ENCODE results near the gene UPK1A. TPM values are rescaled to one million over a fixed set of nuclear protein-coding genes. Genes with fewer than 3 reads are reported as not detected.
A peak's percentile ranks its signal among the peaks of the same experiment; 100 is the strongest.

Gene UPK1A
- total RNA-seq, 1 experiment from 2014 or later: 1.6 TPM

GRCh38 chr19:35673121-35673804, 6.9 kb downstream of the UPK1A start:
- POLR2A ChIA-PET: interaction anchor here (0.9 to 1.0 kb wide), 2 partner anchors 29 kb away, joined by 3 to 5 read pairs; no protein-coding TSS in a partner anchor
- H3K4me3 Mint-ChIP-seq: peak overlapping the region; percentile 84
- ATAC-seq (peak; percentile 92), DNase-seq (ENCODE audit: low spot score) (peak; percentile 69)
- H3K36me3 Mint-ChIP-seq: no peaks in the 10 kb centered on the region
- H3K4me1 Mint-ChIP-seq: peaks cover 12% of the 10 kb centered on the region; the same call in 1 of the 2 replicates
- peak overlapping the region; percentile 96 for H3K27ac Mint-ChIP-seq
- CTCF ChIA-PET: interaction anchor here (0.5 to 1.8 kb wide), 15 partner anchors 8 to 320 kb away, joined by 3 to 16 read pairs (median 4); no protein-coding TSS in a partner anchor
- peaks cover 48% of the 10 kb centered on the region for H3K27me3 Mint-ChIP-seq (ENCODE audit: low read depth)
- no peaks in the 10 kb centered on the region for H3K9me3 Mint-ChIP-seq
- peak; percentile 39; the same call in 1 of the 2 replicates for TF ChIP-seq TP53 (CRISPR knock-in tag; IDR thresholded peaks at IDR 0.05)
- peak; percentile 82 for TF ChIP-seq ZNF263 (CRISPR knock-in tag; IDR thresholded peaks at IDR 0.05; ENCODE audit: low read depth)
- TF ChIP-seq ZNF121 (CRISPR knock-in tag; IDR thresholded peaks at IDR 0.05): no peak
- 0 out of 2 replicates have a peak, but pooled peaks have one; percentile 52 for TF ChIP-seq MAX (CRISPR knock-in tag; IDR thresholded peaks at IDR 0.05)

- Mint-ChIP-seq H3K4me1 (peaks cover 8% of the 10 kb centered on the region; the same call in 1 of the 2 replicates), H3K27ac (no peak overlapping the region), H3K36me3 (no peaks in the 10 kb centered on the region), H3K4me3 (no peak overlapping the region), H3K27me3 (ENCODE audit: low read depth) (peaks cover 35% of the 10 kb centered on the region), H3K9me3 (no peaks in the 10 kb centered on the region)
- ATAC-seq (no peak), DNase-seq (ENCODE audit: low spot score) (no peak)
- POLR2A ChIA-PET: no interaction called here
- TF ChIP-seq, protein P1, sequence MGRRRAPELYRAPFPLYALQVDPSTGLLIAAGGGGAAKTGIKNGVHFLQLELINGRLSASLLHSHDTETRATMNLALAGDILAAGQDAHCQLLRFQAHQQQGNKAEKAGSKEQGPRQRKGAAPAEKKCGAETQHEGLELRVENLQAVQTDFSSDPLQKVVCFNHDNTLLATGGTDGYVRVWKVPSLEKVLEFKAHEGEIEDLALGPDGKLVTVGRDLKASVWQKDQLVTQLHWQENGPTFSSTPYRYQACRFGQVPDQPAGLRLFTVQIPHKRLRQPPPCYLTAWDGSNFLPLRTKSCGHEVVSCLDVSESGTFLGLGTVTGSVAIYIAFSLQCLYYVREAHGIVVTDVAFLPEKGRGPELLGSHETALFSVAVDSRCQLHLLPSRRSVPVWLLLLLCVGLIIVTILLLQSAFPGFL (CRISPR knock-in tag; IDR thresholded peaks at IDR 0.05; ENCODE audit: borderline replicate concordance): no peak
- TF ChIP-seq ATF1 (CRISPR knock-in tag; IDR thresholded peaks at IDR 0.05) (no peak), ZNF138 (CRISPR knock-in tag; conservative IDR thresholded peaks at IDR 0.05) (no peak), MYBL2 (CRISPR knock-in tag; IDR thresholded peaks at IDR 0.05) (no peak), ZNF671 (CRISPR knock-in tag; IDR thresholded peaks at IDR 0.05) (no peak), CREB1 (CRISPR knock-in tag; IDR thresholded peaks at IDR 0.05) (no peak)
- TF ChIP-seq, protein P2, sequence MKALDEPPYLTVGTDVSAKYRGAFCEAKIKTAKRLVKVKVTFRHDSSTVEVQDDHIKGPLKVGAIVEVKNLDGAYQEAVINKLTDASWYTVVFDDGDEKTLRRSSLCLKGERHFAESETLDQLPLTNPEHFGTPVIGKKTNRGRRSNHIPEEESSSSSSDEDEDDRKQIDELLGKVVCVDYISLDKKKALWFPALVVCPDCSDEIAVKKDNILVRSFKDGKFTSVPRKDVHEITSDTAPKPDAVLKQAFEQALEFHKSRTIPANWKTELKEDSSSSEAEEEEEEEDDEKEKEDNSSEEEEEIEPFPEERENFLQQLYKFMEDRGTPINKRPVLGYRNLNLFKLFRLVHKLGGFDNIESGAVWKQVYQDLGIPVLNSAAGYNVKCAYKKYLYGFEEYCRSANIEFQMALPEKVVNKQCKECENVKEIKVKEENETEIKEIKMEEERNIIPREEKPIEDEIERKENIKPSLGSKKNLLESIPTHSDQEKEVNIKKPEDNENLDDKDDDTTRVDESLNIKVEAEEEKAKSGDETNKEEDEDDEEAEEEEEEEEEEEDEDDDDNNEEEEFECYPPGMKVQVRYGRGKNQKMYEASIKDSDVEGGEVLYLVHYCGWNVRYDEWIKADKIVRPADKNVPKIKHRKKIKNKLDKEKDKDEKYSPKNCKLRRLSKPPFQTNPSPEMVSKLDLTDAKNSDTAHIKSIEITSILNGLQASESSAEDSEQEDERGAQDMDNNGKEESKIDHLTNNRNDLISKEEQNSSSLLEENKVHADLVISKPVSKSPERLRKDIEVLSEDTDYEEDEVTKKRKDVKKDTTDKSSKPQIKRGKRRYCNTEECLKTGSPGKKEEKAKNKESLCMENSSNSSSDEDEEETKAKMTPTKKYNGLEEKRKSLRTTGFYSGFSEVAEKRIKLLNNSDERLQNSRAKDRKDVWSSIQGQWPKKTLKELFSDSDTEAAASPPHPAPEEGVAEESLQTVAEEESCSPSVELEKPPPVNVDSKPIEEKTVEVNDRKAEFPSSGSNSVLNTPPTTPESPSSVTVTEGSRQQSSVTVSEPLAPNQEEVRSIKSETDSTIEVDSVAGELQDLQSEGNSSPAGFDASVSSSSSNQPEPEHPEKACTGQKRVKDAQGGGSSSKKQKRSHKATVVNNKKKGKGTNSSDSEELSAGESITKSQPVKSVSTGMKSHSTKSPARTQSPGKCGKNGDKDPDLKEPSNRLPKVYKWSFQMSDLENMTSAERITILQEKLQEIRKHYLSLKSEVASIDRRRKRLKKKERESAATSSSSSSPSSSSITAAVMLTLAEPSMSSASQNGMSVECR (CRISPR knock-in tag; IDR thresholded peaks at IDR 0.05; ENCODE audit: borderline replicate concordance): no peak
- TF ChIP-seq, protein P3, sequence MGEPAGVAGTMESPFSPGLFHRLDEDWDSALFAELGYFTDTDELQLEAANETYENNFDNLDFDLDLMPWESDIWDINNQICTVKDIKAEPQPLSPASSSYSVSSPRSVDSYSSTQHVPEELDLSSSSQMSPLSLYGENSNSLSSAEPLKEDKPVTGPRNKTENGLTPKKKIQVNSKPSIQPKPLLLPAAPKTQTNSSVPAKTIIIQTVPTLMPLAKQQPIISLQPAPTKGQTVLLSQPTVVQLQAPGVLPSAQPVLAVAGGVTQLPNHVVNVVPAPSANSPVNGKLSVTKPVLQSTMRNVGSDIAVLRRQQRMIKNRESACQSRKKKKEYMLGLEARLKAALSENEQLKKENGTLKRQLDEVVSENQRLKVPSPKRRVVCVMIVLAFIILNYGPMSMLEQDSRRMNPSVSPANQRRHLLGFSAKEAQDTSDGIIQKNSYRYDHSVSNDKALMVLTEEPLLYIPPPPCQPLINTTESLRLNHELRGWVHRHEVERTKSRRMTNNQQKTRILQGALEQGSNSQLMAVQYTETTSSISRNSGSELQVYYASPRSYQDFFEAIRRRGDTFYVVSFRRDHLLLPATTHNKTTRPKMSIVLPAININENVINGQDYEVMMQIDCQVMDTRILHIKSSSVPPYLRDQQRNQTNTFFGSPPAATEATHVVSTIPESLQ (CRISPR knock-in tag; IDR thresholded peaks at IDR 0.05): no peak
- TF ChIP-seq, protein P4, sequence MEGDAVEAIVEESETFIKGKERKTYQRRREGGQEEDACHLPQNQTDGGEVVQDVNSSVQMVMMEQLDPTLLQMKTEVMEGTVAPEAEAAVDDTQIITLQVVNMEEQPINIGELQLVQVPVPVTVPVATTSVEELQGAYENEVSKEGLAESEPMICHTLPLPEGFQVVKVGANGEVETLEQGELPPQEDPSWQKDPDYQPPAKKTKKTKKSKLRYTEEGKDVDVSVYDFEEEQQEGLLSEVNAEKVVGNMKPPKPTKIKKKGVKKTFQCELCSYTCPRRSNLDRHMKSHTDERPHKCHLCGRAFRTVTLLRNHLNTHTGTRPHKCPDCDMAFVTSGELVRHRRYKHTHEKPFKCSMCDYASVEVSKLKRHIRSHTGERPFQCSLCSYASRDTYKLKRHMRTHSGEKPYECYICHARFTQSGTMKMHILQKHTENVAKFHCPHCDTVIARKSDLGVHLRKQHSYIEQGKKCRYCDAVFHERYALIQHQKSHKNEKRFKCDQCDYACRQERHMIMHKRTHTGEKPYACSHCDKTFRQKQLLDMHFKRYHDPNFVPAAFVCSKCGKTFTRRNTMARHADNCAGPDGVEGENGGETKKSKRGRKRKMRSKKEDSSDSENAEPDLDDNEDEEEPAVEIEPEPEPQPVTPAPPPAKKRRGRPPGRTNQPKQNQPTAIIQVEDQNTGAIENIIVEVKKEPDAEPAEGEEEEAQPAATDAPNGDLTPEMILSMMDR (IDR thresholded peaks at IDR 0.05): no peak
- CTCF ChIA-PET: no interaction called here
These were observed 9.3 kb downstream of the UPK1A start for GRCh38 chr19:35675589-35676140.
